ENCODE data around the gene RXFP4. TPM values are rescaled to one million over a fixed set of nuclear protein-coding genes. Genes with fewer than 3 reads are reported as not detected.

Gene RXFP4
- total and polyA plus RNA-seq, 4 donors, result not detected

DNA sequence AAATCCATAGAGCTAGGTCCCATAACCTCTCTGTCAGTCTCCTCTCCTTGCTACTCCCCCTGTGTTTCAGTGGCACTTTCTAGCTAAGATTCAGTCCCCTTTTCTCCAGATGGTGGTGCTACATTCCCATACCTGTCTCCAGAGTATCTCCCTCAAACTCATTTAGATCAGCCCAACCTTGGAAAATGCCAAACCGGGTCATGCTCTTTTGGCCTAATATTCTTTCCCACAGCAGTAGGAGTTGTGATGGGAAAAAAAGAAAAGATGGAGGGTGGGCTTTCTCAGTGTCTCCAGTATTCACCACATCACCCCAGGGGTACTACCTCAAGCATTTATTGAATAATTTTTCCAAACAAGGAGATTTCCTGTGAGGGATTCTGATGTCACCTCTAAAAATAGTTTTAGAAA, 3.2 kb upstream of the RXFP4 start:
- Histone ChIP-seq H3K9me3 (ENCODE audit: control insufficient read depth, insufficient read depth, low read length) (no peaks in the 10 kb centered on the region), H3K36me3 (ENCODE audit: control insufficient read depth, insufficient read depth, low read length) (peaks cover 11% of the 10 kb centered on the region), H3K27ac (ENCODE audit: low read depth, low read length) (peak overlapping the region; percentile 40), H3K4me3 (ENCODE audit: low read depth, low read length) (no peak overlapping the region), H3K4me1 (ENCODE audit: control insufficient read depth, insufficient read depth, low read length) (peaks cover 28% of the 10 kb centered on the region), H3K27me3 (ENCODE audit: control insufficient read depth, insufficient read depth, low read length) (no peaks in the 10 kb centered on the region)
- DNase-seq (ENCODE audit: low read depth in 4 of 6, low spot score in 6 of 6), result peak in 3 of 6 donors; percentile 47 to 89 (median 85)
- WGBS (ENCODE audit: insufficient coverage), result no CpG with 5 or more reads among the region's 1 CpG

DNA sequence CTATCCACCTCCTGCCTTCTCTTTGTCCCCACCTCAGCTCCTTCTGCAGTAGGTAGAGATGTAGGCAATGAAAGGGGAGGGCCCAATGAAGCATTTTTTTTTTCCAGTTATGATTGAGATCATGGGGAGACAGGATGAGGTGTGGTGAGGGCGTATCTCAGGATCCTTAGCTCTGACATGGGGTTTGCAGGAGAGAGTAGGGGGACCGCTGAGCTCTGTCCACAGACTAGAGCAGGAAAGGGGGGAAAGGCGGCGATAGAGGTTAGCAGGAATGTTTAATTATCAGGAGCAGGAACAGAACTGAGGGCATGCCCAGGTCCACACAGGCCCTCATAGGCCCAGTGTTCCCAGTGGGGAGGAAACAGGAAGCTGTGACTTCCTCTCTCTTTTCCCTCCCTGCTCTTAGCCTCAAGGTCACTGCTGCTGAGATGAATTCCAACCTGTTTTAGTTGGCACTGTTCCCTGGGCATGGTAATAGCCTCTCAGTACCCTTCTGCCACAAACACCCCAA, 901 bp upstream of the RXFP4 start:
- H3K36me3 ChIP-seq (ENCODE audit: control insufficient read depth, insufficient read depth, low read length), result peaks cover 6% of the 10 kb centered on the region
- H3K27me3 ChIP-seq (ENCODE audit: control insufficient read depth, insufficient read depth, low read length), result no peaks in the 10 kb centered on the region
- no peak overlapping the region for H3K4me3 ChIP-seq (ENCODE audit: low read depth, low read length)
- peak in 2 of 6 donors; percentile 9 to 54 for DNase-seq (ENCODE audit: low read depth in 4 of 6, low spot score in 6 of 6)
- H3K27ac ChIP-seq (ENCODE audit: low read depth, low read length), result peak overlapping the region; percentile 78
- 78% methylated on average over 2 of the region's 4 CpGs for WGBS (ENCODE audit: insufficient coverage)
- H3K9me3 ChIP-seq (ENCODE audit: control insufficient read depth, insufficient read depth, low read length), result no peaks in the 10 kb centered on the region
- H3K4me1 ChIP-seq (ENCODE audit: control insufficient read depth, insufficient read depth, low read length), result peaks cover 26% of the 10 kb centered on the region

DNA sequence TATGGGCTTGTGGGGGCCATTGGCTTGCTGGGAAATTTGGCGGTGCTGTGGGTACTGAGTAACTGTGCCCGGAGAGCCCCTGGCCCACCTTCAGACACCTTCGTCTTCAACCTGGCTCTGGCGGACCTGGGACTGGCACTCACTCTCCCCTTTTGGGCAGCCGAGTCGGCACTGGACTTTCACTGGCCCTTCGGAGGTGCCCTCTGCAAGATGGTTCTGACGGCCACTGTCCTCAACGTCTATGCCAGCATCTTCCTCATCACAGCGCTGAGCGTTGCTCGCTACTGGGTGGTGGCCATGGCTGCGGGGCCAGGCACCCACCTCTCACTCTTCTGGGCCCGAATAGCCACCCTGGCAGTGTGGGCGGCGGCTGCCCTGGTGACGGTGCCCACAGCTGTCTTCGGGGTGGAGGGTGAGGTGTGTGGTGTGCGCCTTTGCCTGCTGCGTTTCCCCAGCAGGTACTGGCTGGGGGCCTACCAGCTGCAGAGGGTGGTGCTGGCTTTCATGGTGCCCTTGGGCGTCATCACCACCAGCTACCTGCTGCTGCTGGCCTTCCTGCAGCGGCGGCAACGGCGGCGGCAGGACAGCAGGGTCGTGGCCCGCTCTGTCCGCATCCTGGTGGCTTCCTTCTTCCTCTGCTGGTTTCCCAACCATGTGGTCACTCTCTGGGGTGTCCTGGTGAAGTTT, 550 bp downstream of the RXFP4 start:
- Histone ChIP-seq H3K27ac (ENCODE audit: low read depth, low read length) (peak overlapping the region; percentile 15), H3K4me3 (ENCODE audit: low read depth, low read length) (no peak overlapping the region), H3K4me1 (ENCODE audit: control insufficient read depth, insufficient read depth, low read length) (peaks cover 26% of the 10 kb centered on the region), H3K27me3 (ENCODE audit: control insufficient read depth, insufficient read depth, low read length) (no peaks in the 10 kb centered on the region), H3K36me3 (ENCODE audit: control insufficient read depth, insufficient read depth, low read length) (peaks cover 15% of the 10 kb centered on the region), H3K9me3 (ENCODE audit: control insufficient read depth, insufficient read depth, low read length) (no peaks in the 10 kb centered on the region)
- DNase-seq (ENCODE audit: low read depth in 4 of 6, low spot score in 6 of 6), result no peak
- 89% methylated on average over 24 of the region's 29 CpGs for WGBS (ENCODE audit: insufficient coverage)

DNA sequence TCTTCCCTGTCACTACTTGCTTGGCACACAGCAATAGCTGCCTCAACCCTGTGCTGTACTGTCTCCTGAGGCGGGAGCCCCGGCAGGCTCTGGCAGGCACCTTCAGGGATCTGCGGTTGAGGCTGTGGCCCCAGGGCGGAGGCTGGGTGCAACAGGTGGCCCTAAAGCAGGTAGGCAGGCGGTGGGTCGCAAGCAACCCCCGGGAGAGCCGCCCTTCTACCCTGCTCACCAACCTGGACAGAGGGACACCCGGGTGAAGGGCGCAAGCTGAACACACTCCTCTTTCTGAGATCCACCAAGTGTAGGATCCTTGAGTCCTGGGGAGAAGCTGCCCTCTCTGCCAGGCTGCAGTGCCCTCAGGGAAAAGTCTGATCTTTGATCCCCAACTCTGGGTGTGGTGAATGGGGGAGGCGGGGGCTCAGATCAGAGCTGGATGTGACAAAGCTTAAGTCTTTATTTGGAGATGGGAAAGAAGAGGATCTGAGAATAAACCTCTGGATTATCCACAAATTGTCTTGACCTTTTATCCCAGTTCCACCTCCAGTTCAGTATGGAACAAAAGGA, 1.2 kb downstream of the RXFP4 start:
- Histone ChIP-seq H3K9me3 (ENCODE audit: control insufficient read depth, insufficient read depth, low read length) (no peaks in the 10 kb centered on the region), H3K4me3 (ENCODE audit: low read depth, low read length) (no peak overlapping the region), H3K36me3 (ENCODE audit: control insufficient read depth, insufficient read depth, low read length) (peaks cover 22% of the 10 kb centered on the region), H3K27me3 (ENCODE audit: control insufficient read depth, insufficient read depth, low read length) (no peaks in the 10 kb centered on the region), H3K27ac (ENCODE audit: low read depth, low read length) (no peak overlapping the region), H3K4me1 (ENCODE audit: control insufficient read depth, insufficient read depth, low read length) (peaks cover 26% of the 10 kb centered on the region)
- WGBS (ENCODE audit: insufficient coverage), result 86% methylated on average over 8 of the region's 11 CpGs
- no peak for DNase-seq (ENCODE audit: low read depth in 4 of 6, low spot score in 6 of 6)

DNA sequence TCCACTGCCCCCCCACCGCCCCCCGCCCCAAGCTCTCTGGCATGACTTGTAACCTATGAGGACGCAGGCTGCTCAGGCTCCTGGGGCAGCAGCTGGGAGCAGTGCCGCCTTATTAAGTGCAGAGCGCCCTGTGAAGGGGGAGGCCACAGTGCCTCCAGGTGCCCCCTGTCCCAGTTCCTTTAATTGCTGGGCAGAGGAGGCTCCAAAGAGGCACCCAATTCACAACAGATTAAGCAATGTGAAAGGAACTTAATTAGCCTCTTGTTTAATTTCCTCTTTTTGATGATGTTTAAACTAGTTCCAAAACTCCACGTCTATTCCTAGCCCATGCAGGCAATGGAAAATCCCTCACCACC, 3.0 kb downstream of the RXFP4 start:
- Histone ChIP-seq H3K9me3 (ENCODE audit: control insufficient read depth, insufficient read depth, low read length) (no peaks in the 10 kb centered on the region), H3K4me1 (ENCODE audit: control insufficient read depth, insufficient read depth, low read length) (peaks cover 26% of the 10 kb centered on the region), H3K27ac (ENCODE audit: low read depth, low read length) (no peak overlapping the region), H3K4me3 (ENCODE audit: low read depth, low read length) (no peak overlapping the region), H3K36me3 (ENCODE audit: control insufficient read depth, insufficient read depth, low read length) (peaks cover 38% of the 10 kb centered on the region), H3K27me3 (ENCODE audit: control insufficient read depth, insufficient read depth, low read length) (no peaks in the 10 kb centered on the region)
- 32% methylated on average over 3 of the region's 6 CpGs for WGBS (ENCODE audit: insufficient coverage)
- no peak for DNase-seq (ENCODE audit: low read depth in 4 of 6, low spot score in 6 of 6)

DNA sequence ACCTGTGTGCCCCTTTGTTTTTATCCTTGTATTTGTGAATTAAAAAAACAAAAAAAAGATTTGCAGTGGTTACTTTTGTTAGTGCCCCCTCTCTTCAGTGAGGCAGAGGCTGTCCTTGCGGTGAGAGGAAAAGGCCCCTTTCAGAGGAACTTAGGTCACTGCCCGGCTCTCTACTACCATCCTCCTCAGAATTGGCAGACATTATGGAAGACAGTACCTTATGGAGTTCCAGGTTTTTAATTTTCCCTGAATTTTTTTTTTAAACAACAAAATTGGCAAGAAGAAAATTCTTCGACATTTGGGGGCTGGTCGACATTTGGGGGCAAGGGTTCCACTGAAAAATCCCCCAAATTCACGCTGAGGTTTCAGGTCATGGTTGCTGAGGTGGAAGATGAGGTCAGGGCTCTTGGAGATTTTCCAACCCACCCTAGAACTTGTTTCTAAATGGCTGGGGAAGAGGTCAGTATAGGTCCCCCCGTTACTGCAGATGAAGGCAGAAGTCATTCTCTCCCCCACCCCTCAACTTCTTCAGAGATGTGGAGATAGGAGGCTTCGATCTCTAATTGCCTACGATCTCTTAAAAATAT, 5.3 kb downstream of the RXFP4 start:
- peaks cover 58% of the 10 kb centered on the region for H3K36me3 ChIP-seq (ENCODE audit: control insufficient read depth, insufficient read depth, low read length)
- DNase-seq (ENCODE audit: low read depth in 4 of 6, low spot score in 6 of 6), result no peak
- WGBS (ENCODE audit: insufficient coverage), result no CpG with 5 or more reads among the region's 8 CpGs
- no peak overlapping the region for H3K4me3 ChIP-seq (ENCODE audit: low read depth, low read length)
- no peak overlapping the region for H3K27ac ChIP-seq (ENCODE audit: low read depth, low read length)
- peaks cover 18% of the 10 kb centered on the region for H3K4me1 ChIP-seq (ENCODE audit: control insufficient read depth, insufficient read depth, low read length)
- H3K27me3 ChIP-seq (ENCODE audit: control insufficient read depth, insufficient read depth, low read length), result no peaks in the 10 kb centered on the region
- H3K9me3 ChIP-seq (ENCODE audit: control insufficient read depth, insufficient read depth, low read length), result no peaks in the 10 kb centered on the region

DNA sequence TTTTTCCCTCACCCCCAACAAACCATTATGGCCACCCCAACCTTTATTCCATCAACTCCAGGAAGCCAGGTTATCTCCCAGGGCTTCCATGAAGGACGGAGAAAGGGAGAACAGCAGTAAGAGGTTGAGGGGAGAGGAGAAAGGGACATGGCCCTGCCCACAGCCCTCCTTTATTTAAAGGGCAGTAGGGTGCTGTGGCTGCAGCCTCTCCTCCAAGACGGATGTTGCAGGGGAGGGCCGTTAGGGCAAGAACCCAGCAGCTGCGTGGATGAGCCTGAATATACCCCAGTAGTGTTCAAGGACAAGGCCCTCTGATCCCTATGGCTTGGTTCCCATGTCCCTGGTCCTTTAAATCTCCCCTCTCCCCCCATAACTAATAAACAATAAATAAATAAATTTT, 5.9 kb downstream of the RXFP4 start:
- no peaks in the 10 kb centered on the region for H3K27me3 ChIP-seq (ENCODE audit: control insufficient read depth, insufficient read depth, low read length)
- H3K36me3 ChIP-seq (ENCODE audit: control insufficient read depth, insufficient read depth, low read length), result peaks cover 58% of the 10 kb centered on the region
- 87% methylated on average over 3 of the region's 4 CpGs for WGBS (ENCODE audit: insufficient coverage)
- H3K4me1 ChIP-seq (ENCODE audit: control insufficient read depth, insufficient read depth, low read length), result peaks cover 13% of the 10 kb centered on the region
- no peak for DNase-seq (ENCODE audit: low read depth in 4 of 6, low spot score in 6 of 6)
- no peak overlapping the region for H3K27ac ChIP-seq (ENCODE audit: low read depth, low read length)
- H3K4me3 ChIP-seq (ENCODE audit: low read depth, low read length), result no peak overlapping the region
- no peaks in the 10 kb centered on the region for H3K9me3 ChIP-seq (ENCODE audit: control insufficient read depth, insufficient read depth, low read length)

DNA sequence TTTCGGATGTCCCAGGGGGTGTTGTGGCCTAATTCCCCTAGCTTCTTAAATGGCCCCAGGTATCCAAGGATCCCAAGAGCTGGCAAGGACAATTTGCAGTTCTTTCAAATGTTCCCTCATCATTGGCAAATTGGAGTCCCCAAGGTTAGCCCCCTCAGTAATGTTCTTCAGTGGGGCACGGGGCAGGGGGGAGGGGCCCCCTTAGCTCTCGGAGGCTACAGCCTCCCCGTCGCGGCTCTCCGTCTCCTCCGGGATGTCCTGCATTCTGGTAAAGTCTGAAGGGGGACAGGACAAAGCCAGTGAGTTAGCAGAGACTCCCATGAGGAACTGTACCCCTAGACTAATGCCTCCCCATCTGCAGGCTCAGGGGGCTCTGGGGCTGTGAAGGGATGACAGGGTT, 6.3 kb downstream of the RXFP4 start:
- Histone ChIP-seq H3K4me1 (ENCODE audit: control insufficient read depth, insufficient read depth, low read length) (peaks cover 9% of the 10 kb centered on the region), H3K4me3 (ENCODE audit: low read depth, low read length) (no peak overlapping the region), H3K27ac (ENCODE audit: low read depth, low read length) (no peak overlapping the region), H3K9me3 (ENCODE audit: control insufficient read depth, insufficient read depth, low read length) (no peaks in the 10 kb centered on the region), H3K36me3 (ENCODE audit: control insufficient read depth, insufficient read depth, low read length) (peaks cover 62% of the 10 kb centered on the region), H3K27me3 (ENCODE audit: control insufficient read depth, insufficient read depth, low read length) (no peaks in the 10 kb centered on the region)
- WGBS (ENCODE audit: insufficient coverage), result 80% methylated on average over 1 of the region's 8 CpGs
- no peak for DNase-seq (ENCODE audit: low read depth in 4 of 6, low spot score in 6 of 6)

DNA sequence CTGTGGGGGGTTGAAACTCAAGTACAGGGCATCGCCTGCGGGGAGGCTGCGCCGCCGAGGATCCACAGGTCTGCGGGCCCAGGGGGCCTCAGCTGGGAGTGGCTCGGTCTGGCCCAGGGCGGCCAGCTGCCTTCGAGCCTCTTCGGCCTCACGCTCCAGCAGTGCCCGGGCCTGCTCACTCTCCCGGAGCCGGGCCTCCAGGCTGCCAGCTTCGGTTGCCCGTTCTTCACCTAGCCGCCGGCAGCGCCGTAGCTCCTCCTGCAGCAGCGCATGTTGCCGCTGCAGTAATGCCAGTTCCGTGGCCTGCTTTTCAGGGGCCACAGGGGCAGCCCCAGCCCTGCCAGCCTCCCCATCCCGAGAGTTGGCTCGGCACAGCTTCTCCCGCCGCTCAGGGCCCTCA, 9.4 kb downstream of the RXFP4 start:
- 97% methylated on average over 25 of the region's 27 CpGs for WGBS (ENCODE audit: insufficient coverage)
- Histone ChIP-seq H3K9me3 (ENCODE audit: control insufficient read depth, insufficient read depth, low read length) (no peaks in the 10 kb centered on the region), H3K4me3 (ENCODE audit: low read depth, low read length) (no peak overlapping the region), H3K27me3 (ENCODE audit: control insufficient read depth, insufficient read depth, low read length) (no peaks in the 10 kb centered on the region), H3K4me1 (ENCODE audit: control insufficient read depth, insufficient read depth, low read length) (no peaks in the 10 kb centered on the region), H3K36me3 (ENCODE audit: control insufficient read depth, insufficient read depth, low read length) (peaks cover 86% of the 10 kb centered on the region), H3K27ac (ENCODE audit: low read depth, low read length) (no peak overlapping the region)
- DNase-seq (ENCODE audit: low read depth in 4 of 6, low spot score in 6 of 6), result no peak
